ENCODE results near the gene SPATA6. TPM values are rescaled to one million over a fixed set of nuclear protein-coding genes. Genes with fewer than 3 reads are reported as not detected.

Gene SPATA6
- total RNA-seq, 2 donors from 2014 or later, result 4.5 to 6.2 TPM

DNA sequence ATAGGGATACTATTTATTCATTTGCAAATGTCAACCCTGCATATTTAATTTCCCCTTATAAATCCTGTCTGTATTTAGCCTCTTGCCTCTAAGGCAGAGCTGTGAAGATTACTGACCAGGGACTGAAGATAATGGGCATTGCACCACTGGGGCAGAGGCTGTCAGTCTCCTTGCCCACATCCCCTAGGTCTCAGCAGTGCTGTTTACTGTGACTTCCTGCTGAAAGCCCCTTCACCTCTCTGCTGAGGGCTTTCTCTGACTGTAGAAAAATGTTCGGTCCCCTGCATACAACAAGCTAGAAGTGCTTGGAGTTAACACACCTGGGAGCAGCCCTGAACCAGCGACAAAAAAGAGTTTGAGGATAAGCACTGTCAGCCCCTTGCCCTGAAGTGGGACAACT lies 220.7 kb downstream of the SPATA6 start:
- Histone ChIP-seq H3K27me3 (no peaks in the 10 kb centered on the region), H3K4me3 (no peak overlapping the region), H3K36me3 (no peaks in the 10 kb centered on the region), H3K9me3 (no peaks in the 10 kb centered on the region), H3K4me1 (peaks cover 0 to 6% of the 10 kb centered on the region in 2 donors), H3K27ac (no peak overlapping the region)
- DNase-seq (ENCODE audit: low spot score), result no peak
- TF ChIP-seq CTCF (IDR thresholded peaks at IDR 0.05), result no peak

DNA sequence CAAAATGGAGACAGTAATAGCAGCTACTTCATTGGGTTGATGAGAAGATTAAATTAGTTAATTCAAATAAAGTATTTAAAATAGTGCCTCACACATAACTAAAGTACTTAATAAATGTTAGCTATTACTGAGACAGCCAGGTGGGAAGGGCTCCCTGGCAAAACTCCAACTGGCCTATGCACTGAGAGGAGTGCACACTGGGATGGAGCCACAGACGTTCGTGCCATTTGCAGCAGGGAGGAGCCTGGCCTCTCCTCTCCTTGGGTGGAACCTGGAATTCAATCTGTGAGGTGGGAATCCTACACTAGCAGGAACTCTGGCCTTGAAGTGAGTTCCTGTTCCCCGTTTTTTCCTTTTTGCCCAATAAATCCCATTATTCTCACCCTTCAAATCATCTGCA lies 221.4 kb downstream of the SPATA6 start:
- no peak for DNase-seq (ENCODE audit: low spot score)
- TF ChIP-seq CTCF (IDR thresholded peaks at IDR 0.05), result no peak
- no peaks in the 10 kb centered on the region for H3K27me3 ChIP-seq
- H3K4me3 ChIP-seq, result no peak overlapping the region
- H3K4me1 ChIP-seq, result peaks cover 0 to 6% of the 10 kb centered on the region in 2 donors
- no peak overlapping the region for H3K27ac ChIP-seq
- no peaks in the 10 kb centered on the region for H3K36me3 ChIP-seq
- H3K9me3 ChIP-seq, result no peaks in the 10 kb centered on the region

GRCh38 chr1:48249868-48250267 lies 222.1 kb downstream of the SPATA6 start:
- H3K27me3 ChIP-seq, result no peaks in the 10 kb centered on the region
- no peak overlapping the region for H3K4me3 ChIP-seq
- DNase-seq (ENCODE audit: low spot score), result no peak

DNA sequence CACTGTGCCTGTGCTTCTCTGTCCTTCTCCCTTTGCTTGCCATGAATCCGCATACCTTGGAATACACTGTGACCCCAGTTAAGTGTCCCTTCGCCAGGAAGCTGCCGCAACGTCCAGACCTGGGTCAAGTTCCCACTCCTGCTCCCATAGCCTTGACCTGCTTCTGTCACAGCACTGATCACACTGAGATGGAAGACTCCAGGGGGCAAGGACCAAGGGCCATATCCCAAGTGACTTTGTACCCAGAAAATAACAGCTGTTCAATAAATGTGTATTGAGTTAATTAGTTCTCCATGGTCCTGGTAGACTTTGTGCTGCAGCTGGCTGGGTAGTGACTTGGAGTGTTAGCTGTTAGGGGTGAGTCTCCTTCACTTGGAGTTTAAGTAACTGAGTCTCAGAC lies 223.6 kb downstream of the SPATA6 start:
- H3K36me3 ChIP-seq, result no peaks in the 10 kb centered on the region
- DNase-seq (ENCODE audit: low spot score), result no peak
- H3K27me3 ChIP-seq, result no peaks in the 10 kb centered on the region
- no peaks in the 10 kb centered on the region for H3K9me3 ChIP-seq
- no peak overlapping the region for H3K4me3 ChIP-seq
- TF ChIP-seq CTCF (IDR thresholded peaks at IDR 0.05), result no peak
- no peak overlapping the region for H3K27ac ChIP-seq
- H3K4me1 ChIP-seq, result peaks cover 0 to 6% of the 10 kb centered on the region in 2 donors

More at GRCh38 chr1:48249868-48250267, 222.1 kb downstream of the SPATA6 start:
- Histone ChIP-seq H3K4me1 (peaks cover 0 to 6% of the 10 kb centered on the region in 2 donors), H3K9me3 (no peaks in the 10 kb centered on the region), H3K27ac (no peak overlapping the region), H3K36me3 (no peaks in the 10 kb centered on the region)
- no peak for TF ChIP-seq CTCF (IDR thresholded peaks at IDR 0.05)

- no peak for DNase-seq (ENCODE audit: low spot score)
- Histone ChIP-seq H3K4me3 (no peak overlapping the region), H3K4me1 (peaks cover 0 to 6% of the 10 kb centered on the region in 2 donors), H3K27ac (no peak overlapping the region), H3K27me3 (no peaks in the 10 kb centered on the region), H3K9me3 (no peaks in the 10 kb centered on the region), H3K36me3 (no peaks in the 10 kb centered on the region)
- TF ChIP-seq CTCF (IDR thresholded peaks at IDR 0.05), result no peak
These were observed 225.3 kb downstream of the SPATA6 start for GRCh38 chr1:48246727-48247126.

Other genes with a start within 250 kb of the SPATA6 start
- gene SLC5A9, start 249.5 kb downstream of the SPATA6 start, total RNA-seq, result not detected